K562 (cell line): ENCODE measurements around the gene BTD. TPM values are rescaled to one million over a fixed set of nuclear protein-coding genes. Genes with fewer than 3 reads are reported as not detected.
A peak's percentile ranks its signal among the peaks of the same experiment; 100 is the strongest.

Experiments used
- C11orf30 ChIP-seq: fragments of 450-650 bp; IDR thresholded peaks from 2 replicates; pipeline ENCODE4 v1.6.1; 2016; ENCODE audit warnings: low read depth, mild to moderate bottlenecking
- DPF2 ChIP-seq: fragments of 450-650 bp; IDR thresholded peaks from 2 replicates; pipeline ENCODE4 v1.6.1; 2016
- FOSL1 ChIP-seq: fragments of 200-800 bp; sonication (Bioruptor generic); conservative IDR thresholded peaks from 2 replicates; pipeline ENCODE4 v1.6.1; 2016; ENCODE audit warnings: missing genetic modification characterization, missing compliant biosample characterization
- FOXA3 ChIP-seq, 2 experiments: fragments of 450-650 bp in 1 of 2; sonication (generic) in 1 of 2; formaldehyde crosslinking; IDR thresholded peaks in 1 of 2; conservative IDR thresholded peaks in 1 of 2; 2 replicates each; pipeline versions ENCODE4 v1.4.0 to v1.8.0; 2020 to 2022; ENCODE audit warnings: mild to moderate bottlenecking in 2 of 2, missing genetic modification reagents in 1 of 2
- FUS ChIP-seq: fragments of 200-400 bp; formaldehyde crosslinking; optimal IDR thresholded peaks from 2 replicates; pipeline ENCODE3; 2017; ENCODE audit warnings: low read depth, low read length
- GTF2E2 ChIP-seq: fragments of 200-800 bp; sonication (Bioruptor generic); IDR thresholded peaks from 2 replicates; pipeline ENCODE4 v1.6.1; 2016; ENCODE audit warnings: missing genetic modification characterization, missing compliant biosample characterization
- LEF1 ChIP-seq: fragments of 450-650 bp; IDR thresholded peaks from 2 replicates; pipeline ENCODE4 v1.6.1; 2016; ENCODE audit warnings: mild to moderate bottlenecking
- NFE2 ChIP-seq: IDR thresholded peaks from 2 replicates; pipeline ENCODE4 v1.6.1; 2014; ENCODE audit warnings: antibody characterized with exemption, low read depth
- NR2C1 ChIP-seq, 2 experiments: fragments of 450-650 bp; IDR thresholded peaks; 2 replicates each; pipeline ENCODE4 v1.6.1; 2017; ENCODE audit warnings: mild to moderate bottlenecking in 2 of 2, antibody characterized with exemption in 1 of 2, inconsistent platforms in 1 of 2, missing compliant biosample characterization in 1 of 2, missing genetic modification characterization in 1 of 2
- NR2C2 ChIP-seq, 2 experiments: fragments of 200-800 bp in 1 of 2; sonication (Bioruptor generic) in 1 of 2; sonication (generic) in 1 of 2; formaldehyde crosslinking in 1 of 2; IDR thresholded peaks; 2 replicates each; pipeline versions ENCODE4 v1.6.1 to v1.8.0; 2016 to 2022; ENCODE audit warnings: mild to moderate bottlenecking in 1 of 2, missing compliant biosample characterization in 1 of 2, missing genetic modification characterization in 1 of 2, missing genetic modification reagents in 1 of 2
- SMARCA5 ChIP-seq: fragments of 450-650 bp; IDR thresholded peaks from 2 replicates; pipeline ENCODE4 v1.6.1; 2016
- ZFP1 ChIP-seq: fragments of 450-650 bp; formaldehyde crosslinking; IDR thresholded peaks from 2 replicates; pipeline ENCODE4 v1.4.0; 2020; ENCODE audit warnings: mild to moderate bottlenecking, mixed read lengths
- ZNF165 ChIP-seq: fragments of 250-450 bp; sonication (Bioruptor Pico); IDR thresholded peaks from 2 replicates; pipeline ENCODE4 v1.4.0; 2020; ENCODE audit warnings: borderline replicate concordance
- ZNF444 ChIP-seq: fragments of 250-450 bp; sonication (Bioruptor Pico); IDR thresholded peaks from 2 replicates; pipeline ENCODE4 v1.4.0; 2020; ENCODE audit warnings: mild to moderate bottlenecking, moderate library complexity
- ZNF717 ChIP-seq: fragments of 250-450 bp; sonication (Bioruptor Pico); IDR thresholded peaks from 2 replicates; pipeline ENCODE4 v1.5.0; 2021
- polyA plus RNA-seq, 8 experiments: library from polyadenylated mRNA; depleted of rRNA in 4 of 8; stranded (reverse) in 5 of 8; unstranded in 3 of 8; fragments of >200 nt; fragmentation: Nextera tagmentation in 2 of 8; fragmentation: Illumina TruSeq in 1 of 8; extraction: Ambion mirVana in 2 of 8; extraction: Trizol in 1 of 8; gene quantifications; 2 replicates each; pipeline versions ENCODE4 v1.2.1 to v1.2.3, GENCODE V29; 2011 to 2014; ENCODE audit warnings: inconsistent platforms in 1 of 8, missing spikeins in 1 of 8
- total RNA-seq, 7 experiments: library from RNA; depleted of rRNA in 6 of 7; stranded (reverse); fragments of >200 nt in 6 of 7; fragmentation: Illumina TruSeq in 2 of 7; extraction: Trizol in 2 of 7; gene quantifications; 2 replicates each; pipeline versions ENCODE4 v1.2.1 to v1.2.3, GENCODE V29; 2011 to 2021; ENCODE audit warnings: low replicate concordance in 1 of 7
- TF ChIP-seq, protein P1 (sequence below): fragments of 450-650 bp; formaldehyde crosslinking; IDR thresholded peaks from 2 replicates; pipeline ENCODE4 v1.4.0; 2020; ENCODE audit warnings: mild to moderate bottlenecking
- TF ChIP-seq, protein P2 (sequence below): sonication (generic); formaldehyde crosslinking; IDR thresholded peaks from 2 replicates; pipeline ENCODE4 v1.8.0; 2022; ENCODE audit warnings: mild to moderate bottlenecking, missing genetic modification reagents
- TF ChIP-seq, protein P3 (sequence below), 2 experiments: IDR thresholded peaks in 1 of 2; conservative IDR thresholded peaks in 1 of 2; 2 replicates each; pipeline ENCODE4 v1.6.1; 2016; ENCODE audit warnings: low read depth in 2 of 2, mild to moderate bottlenecking in 1 of 2, missing compliant biosample characterization in 1 of 2, missing genetic modification characterization in 1 of 2, moderate library complexity in 1 of 2
- TF ChIP-seq, protein P4 (sequence below): fragments of 250-450 bp; sonication (Bioruptor Pico); IDR thresholded peaks from 2 replicates; pipeline ENCODE4 v1.6.1; 2021; ENCODE audit warnings: mild to moderate bottlenecking

Gene BTD
- total and polyA plus RNA-seq, 9 of the 15 experiments (the other 6 are each of a cell fraction or from before 2014, with no cell fraction given), result 6.6 to 26.2 (median 10.6) TPM

DNA sequence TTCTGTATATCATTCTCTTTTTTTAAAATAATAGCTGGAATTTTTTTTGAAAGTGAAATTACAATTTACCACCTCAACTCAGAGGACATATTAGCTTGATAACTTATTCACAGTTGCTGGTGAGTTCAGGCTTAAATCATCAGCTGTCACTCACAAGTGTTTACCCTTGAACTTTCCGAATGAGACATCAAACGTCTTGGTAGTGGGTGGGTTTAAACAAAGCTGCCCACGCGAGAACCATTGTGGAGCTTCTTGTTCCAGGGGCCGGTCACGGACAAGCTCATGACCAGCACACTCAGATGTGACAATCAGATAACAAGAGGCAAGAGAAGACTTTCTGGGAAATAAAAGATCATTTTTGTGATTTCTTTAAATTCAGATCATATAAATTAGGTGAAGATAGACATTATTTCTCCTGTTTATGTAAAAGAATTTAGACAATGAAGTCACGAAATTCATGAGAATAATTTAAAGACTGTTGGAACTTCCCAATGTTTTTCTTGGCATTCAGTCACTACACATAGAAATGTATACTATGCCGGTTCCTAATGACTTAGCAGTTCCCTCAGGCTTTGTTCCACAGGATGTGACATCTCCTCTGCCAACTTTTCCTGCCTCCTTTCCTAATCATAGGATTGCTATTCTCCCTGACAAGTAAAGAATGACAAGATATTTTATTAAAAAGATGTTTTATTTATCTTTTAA is 29.3 kb downstream of the BTD start (continued):
- no peak for TF ChIP-seq NR2C2 (CRISPR knock-in tag; IDR thresholded peaks at IDR 0.05)
- peak; percentile 84 for TF ChIP-seq NR2C2 (tag; IDR thresholded peaks at IDR 0.05)
- TF ChIP-seq GTF2E2 (tag), result peak; percentile 55; the same call in 1 of the 2 replicates
- TF ChIP-seq FOXA3 (CRISPR knock-in tag; conservative IDR thresholded peaks at IDR 0.05 in 1 of 2, IDR thresholded peaks at IDR 0.05 in 1 of 2), result peak in 1 of 2 experiments; percentile 10; a peak in 1 of 4 replicates
- TF ChIP-seq SMARCA5, result no peak
- TF ChIP-seq DPF2, result peak; percentile 57; the same call in 1 of the 2 replicates
- TF ChIP-seq ZFP1, result no peak
- TF ChIP-seq, protein P1, sequence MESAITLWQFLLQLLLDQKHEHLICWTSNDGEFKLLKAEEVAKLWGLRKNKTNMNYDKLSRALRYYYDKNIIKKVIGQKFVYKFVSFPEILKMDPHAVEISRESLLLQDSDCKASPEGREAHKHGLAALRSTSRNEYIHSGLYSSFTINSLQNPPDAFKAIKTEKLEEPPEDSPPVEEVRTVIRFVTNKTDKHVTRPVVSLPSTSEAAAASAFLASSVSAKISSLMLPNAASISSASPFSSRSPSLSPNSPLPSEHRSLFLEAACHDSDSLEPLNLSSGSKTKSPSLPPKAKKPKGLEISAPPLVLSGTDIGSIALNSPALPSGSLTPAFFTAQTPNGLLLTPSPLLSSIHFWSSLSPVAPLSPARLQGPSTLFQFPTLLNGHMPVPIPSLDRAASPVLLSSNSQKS (CRISPR knock-in tag), result no peak
- 0 out of 2 replicates have a peak, but pooled peaks have one; percentile 16 for TF ChIP-seq ZNF444 (CRISPR knock-in tag)
- peak; percentile 58 for TF ChIP-seq LEF1
- TF ChIP-seq FOSL1, result peak; percentile 50; the same call in 1 of the 2 replicates
- peak; percentile 63 for TF ChIP-seq NFE2
- TF ChIP-seq C11orf30, result peak; percentile 57; the same call in 1 of the 2 replicates
- TF ChIP-seq, protein P2, sequence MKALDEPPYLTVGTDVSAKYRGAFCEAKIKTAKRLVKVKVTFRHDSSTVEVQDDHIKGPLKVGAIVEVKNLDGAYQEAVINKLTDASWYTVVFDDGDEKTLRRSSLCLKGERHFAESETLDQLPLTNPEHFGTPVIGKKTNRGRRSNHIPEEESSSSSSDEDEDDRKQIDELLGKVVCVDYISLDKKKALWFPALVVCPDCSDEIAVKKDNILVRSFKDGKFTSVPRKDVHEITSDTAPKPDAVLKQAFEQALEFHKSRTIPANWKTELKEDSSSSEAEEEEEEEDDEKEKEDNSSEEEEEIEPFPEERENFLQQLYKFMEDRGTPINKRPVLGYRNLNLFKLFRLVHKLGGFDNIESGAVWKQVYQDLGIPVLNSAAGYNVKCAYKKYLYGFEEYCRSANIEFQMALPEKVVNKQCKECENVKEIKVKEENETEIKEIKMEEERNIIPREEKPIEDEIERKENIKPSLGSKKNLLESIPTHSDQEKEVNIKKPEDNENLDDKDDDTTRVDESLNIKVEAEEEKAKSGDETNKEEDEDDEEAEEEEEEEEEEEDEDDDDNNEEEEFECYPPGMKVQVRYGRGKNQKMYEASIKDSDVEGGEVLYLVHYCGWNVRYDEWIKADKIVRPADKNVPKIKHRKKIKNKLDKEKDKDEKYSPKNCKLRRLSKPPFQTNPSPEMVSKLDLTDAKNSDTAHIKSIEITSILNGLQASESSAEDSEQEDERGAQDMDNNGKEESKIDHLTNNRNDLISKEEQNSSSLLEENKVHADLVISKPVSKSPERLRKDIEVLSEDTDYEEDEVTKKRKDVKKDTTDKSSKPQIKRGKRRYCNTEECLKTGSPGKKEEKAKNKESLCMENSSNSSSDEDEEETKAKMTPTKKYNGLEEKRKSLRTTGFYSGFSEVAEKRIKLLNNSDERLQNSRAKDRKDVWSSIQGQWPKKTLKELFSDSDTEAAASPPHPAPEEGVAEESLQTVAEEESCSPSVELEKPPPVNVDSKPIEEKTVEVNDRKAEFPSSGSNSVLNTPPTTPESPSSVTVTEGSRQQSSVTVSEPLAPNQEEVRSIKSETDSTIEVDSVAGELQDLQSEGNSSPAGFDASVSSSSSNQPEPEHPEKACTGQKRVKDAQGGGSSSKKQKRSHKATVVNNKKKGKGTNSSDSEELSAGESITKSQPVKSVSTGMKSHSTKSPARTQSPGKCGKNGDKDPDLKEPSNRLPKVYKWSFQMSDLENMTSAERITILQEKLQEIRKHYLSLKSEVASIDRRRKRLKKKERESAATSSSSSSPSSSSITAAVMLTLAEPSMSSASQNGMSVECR (CRISPR knock-in tag), result no peak
- TF ChIP-seq NR2C1 (IDR thresholded peaks at IDR 0.05), result peak; percentile 2; the same call in 1 of the 2 replicates
- TF ChIP-seq NR2C1 (tag; IDR thresholded peaks at IDR 0.05), result peak; percentile 54; the same call in 1 of the 2 replicates
- TF ChIP-seq, protein P3, sequence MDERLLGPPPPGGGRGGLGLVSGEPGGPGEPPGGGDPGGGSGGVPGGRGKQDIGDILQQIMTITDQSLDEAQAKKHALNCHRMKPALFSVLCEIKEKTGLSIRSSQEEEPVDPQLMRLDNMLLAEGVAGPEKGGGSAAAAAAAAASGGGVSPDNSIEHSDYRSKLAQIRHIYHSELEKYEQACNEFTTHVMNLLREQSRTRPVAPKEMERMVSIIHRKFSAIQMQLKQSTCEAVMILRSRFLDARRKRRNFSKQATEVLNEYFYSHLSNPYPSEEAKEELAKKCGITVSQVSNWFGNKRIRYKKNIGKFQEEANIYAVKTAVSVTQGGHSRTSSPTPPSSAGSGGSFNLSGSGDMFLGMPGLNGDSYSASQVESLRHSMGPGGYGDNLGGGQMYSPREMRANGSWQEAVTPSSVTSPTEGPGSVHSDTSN (CRISPR knock-in tag; IDR thresholded peaks at IDR 0.05; ENCODE audit: low read depth), result 0 out of 2 replicates have a peak, but pooled peaks have one; percentile 29
- TF ChIP-seq, protein P3 (tag; conservative IDR thresholded peaks at IDR 0.05; ENCODE audit: low read depth), result peak; percentile 87
- no peak for TF ChIP-seq FUS
- TF ChIP-seq ZNF717 (CRISPR knock-in tag), result no peak
- no peak for TF ChIP-seq ZNF165
- TF ChIP-seq, protein P4, sequence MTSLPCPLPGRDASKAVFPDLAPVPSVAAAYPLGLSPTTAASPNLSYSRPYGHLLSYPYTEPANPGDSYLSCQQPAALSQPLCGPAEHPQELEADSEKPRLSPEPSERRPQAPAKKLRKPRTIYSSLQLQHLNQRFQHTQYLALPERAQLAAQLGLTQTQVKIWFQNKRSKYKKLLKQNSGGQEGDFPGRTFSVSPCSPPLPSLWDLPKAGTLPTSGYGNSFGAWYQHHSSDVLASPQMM (CRISPR knock-in tag), result no peak
